HEK293 (cell line): ENCODE results near the gene CCDC149.

ENCODE experiments used
- CTCF ChIP-seq: fragments of 450-650 bp; formaldehyde crosslinking; IDR thresholded peaks from 2 replicates; pipeline ENCODE4 v1.5.1; 2016; ENCODE audit warnings: missing biosample characterization, missing genetic modification characterization
- KLF16 ChIP-seq: fragments of 450-650 bp; formaldehyde crosslinking; IDR thresholded peaks from 2 replicates; pipeline ENCODE4 v1.5.1; 2017; ENCODE audit warnings: missing biosample characterization, missing genetic modification characterization
- MEIS1 ChIP-seq: sonication (generic); formaldehyde crosslinking; IDR thresholded peaks from 2 replicates; pipeline ENCODE4 v1.8.1; 2022; ENCODE audit warnings: missing genetic modification reagents, mild to moderate bottlenecking, borderline replicate concordance
- SP2 ChIP-seq: fragments of 450-650 bp; formaldehyde crosslinking; IDR thresholded peaks from 2 replicates; pipeline ENCODE4 v1.5.1; 2016; ENCODE audit warnings: missing biosample characterization, missing genetic modification characterization
- YY1 ChIP-seq: fragments of 450-650 bp; formaldehyde crosslinking; IDR thresholded peaks from 2 replicates; pipeline ENCODE4 v1.5.1; 2018; ENCODE audit warnings: missing biosample characterization, missing genetic modification characterization
- ZBTB49 ChIP-seq: fragments of 450-650 bp; formaldehyde crosslinking; IDR thresholded peaks from 2 replicates; pipeline ENCODE4 v1.5.1; 2016; ENCODE audit warnings: missing biosample characterization, missing genetic modification characterization, low read depth
- ZNF214 ChIP-seq: fragments of 450-650 bp; formaldehyde crosslinking; IDR thresholded peaks from 2 replicates; pipeline ENCODE4 v1.5.1; 2017; ENCODE audit warnings: missing biosample characterization, mild to moderate bottlenecking, missing genetic modification characterization, borderline replicate concordance
- ZNF239 ChIP-seq: fragments of 450-650 bp; formaldehyde crosslinking; IDR thresholded peaks from 2 replicates; pipeline ENCODE4 v1.5.1; 2016; ENCODE audit warnings: missing biosample characterization, missing genetic modification characterization
- ZNF398 ChIP-seq: fragments of 450-650 bp; formaldehyde crosslinking; IDR thresholded peaks from 2 replicates; pipeline ENCODE4 v1.5.1; 2017; ENCODE audit warnings: missing biosample characterization, missing genetic modification characterization
- ZNF404 ChIP-seq: fragments of 450-650 bp; formaldehyde crosslinking; IDR thresholded peaks from 2 replicates; pipeline ENCODE4 v1.5.1; 2017; ENCODE audit warnings: missing biosample characterization, missing genetic modification characterization
- ZNF423 ChIP-seq: fragments of 450-650 bp; formaldehyde crosslinking; IDR thresholded peaks from 2 replicates; pipeline ENCODE4 v1.5.1; 2016; ENCODE audit warnings: missing biosample characterization, missing genetic modification characterization
- ZNF548 ChIP-seq: fragments of 450-650 bp; formaldehyde crosslinking; IDR thresholded peaks from 2 replicates; pipeline ENCODE4 v1.5.1; 2016; ENCODE audit warnings: missing biosample characterization, missing genetic modification characterization
- ZNF639 ChIP-seq: fragments of 450-650 bp; formaldehyde crosslinking; IDR thresholded peaks from 2 replicates; pipeline ENCODE4 v1.5.1; 2016; ENCODE audit warnings: missing biosample characterization, missing genetic modification characterization
- ZSCAN23 ChIP-seq: fragments of 450-650 bp; formaldehyde crosslinking; IDR thresholded peaks from 2 replicates; pipeline ENCODE4 v1.5.1; 2016; ENCODE audit warnings: missing biosample characterization, missing genetic modification characterization

- TF ChIP-seq MEIS1 (CRISPR knock-in tag) (no peak), ZNF239 (tag by site-specific recombination) (no peak), ZNF639 (tag by site-specific recombination) (no peak), CTCF (no peak), ZSCAN23 (no peak), SP2 (no peak), YY1 (no peak), ZNF214 (tag by site-specific recombination) (no peak), ZBTB49 (tag by site-specific recombination) (no peak), ZNF398 (tag by site-specific recombination) (no peak), ZNF548 (tag by site-specific recombination) (no peak), KLF16 (tag by site-specific recombination) (no peak), ZNF423 (tag by site-specific recombination) (no peak), ZNF404 (tag by site-specific recombination) (no peak)
Observed at GRCh38 chr4:24805566-24805965, 107.3 kb downstream of the CCDC149 start.
